HK-2 (cell line): ENCODE data around the gene CD52.

ENCODE experiments used
- DNase-seq: peaks from one replicate; pipeline ENCODE4 v3.0.0-alpha.2; 2018; ENCODE audit not compliant: unreplicated experiment

Gene CD52

DNA sequence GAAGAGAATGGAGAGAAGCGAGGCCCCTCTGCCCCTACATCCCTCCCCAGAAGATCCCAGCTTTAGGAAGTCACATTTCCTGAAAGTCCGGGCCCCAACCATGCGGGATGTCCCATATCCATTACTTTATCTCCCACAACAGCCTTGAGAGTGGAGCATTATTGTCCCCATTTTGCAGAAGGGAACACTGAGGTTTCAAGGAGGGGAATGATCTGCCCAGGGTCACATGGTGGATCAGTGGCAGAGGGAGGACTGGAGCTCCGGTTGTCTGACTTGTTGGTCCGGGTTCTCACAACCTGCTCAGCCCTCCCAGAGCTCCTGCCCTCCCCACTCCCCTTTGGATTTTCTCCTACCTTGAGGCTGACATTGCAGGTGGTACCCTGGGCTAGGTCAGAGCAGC, 38.3 kb downstream of the CD52 start:
- DNase-seq, result no peak

- no peak for DNase-seq
Observed at GRCh38 chr1:26357121-26357602, 39.4 kb downstream of the CD52 start.

- no peak for DNase-seq
Observed at GRCh38 chr1:26358411-26359384, 40.9 kb downstream of the CD52 start.

GRCh38 chr1:26359981-26360806, 42.4 kb downstream of the CD52 start:
- DNase-seq, result no peak

- DNase-seq, result no peak
Observed at GRCh38 chr1:26360807-26361604, 43.2 kb downstream of the CD52 start.

DNA sequence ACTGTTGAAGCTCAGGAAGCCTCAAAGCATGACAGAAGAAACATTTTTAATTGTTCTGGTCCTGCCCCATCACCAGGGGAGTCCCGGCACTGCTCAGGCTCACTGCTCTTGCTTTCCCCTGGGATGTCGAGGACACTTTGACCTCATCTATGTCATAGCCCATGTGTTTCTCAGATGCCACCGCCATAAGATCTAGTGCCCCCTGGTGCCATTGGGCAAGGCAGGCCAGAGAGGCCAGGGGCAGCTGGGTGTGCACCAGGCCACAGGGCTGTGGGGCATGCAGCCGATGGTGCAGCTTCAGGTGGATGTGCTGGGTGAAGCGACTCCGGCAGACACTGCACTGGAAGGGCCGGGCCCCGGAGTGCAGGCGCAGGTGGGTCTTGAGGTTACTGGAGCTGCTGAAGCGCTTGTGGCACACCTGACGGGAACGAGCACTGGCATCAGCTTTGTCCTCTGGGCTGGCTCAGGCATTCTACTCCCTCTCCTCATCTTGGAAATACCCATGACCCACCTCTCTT, 43.9 kb downstream of the CD52 start:
- DNase-seq, result no peak

DNA sequence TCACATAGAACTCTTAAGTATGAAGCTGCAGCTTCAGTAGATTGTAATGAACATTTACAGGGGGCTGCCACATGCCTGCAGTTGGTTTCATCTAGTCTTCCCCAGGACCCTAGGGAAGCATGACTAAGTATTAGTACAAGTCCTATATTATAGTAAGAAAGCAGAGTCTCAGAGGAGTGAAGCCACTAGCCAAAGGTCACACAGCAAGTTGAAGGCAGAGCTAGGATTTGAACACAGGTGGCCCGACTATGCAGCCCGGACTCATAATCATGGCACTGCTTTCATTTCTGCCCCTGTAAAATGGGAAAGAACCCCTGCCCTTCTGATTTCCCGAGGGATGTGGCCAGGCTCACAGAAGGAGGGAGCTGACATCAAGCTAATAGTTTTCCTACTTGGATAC, 44.6 kb downstream of the CD52 start:
- no peak for DNase-seq

DNA sequence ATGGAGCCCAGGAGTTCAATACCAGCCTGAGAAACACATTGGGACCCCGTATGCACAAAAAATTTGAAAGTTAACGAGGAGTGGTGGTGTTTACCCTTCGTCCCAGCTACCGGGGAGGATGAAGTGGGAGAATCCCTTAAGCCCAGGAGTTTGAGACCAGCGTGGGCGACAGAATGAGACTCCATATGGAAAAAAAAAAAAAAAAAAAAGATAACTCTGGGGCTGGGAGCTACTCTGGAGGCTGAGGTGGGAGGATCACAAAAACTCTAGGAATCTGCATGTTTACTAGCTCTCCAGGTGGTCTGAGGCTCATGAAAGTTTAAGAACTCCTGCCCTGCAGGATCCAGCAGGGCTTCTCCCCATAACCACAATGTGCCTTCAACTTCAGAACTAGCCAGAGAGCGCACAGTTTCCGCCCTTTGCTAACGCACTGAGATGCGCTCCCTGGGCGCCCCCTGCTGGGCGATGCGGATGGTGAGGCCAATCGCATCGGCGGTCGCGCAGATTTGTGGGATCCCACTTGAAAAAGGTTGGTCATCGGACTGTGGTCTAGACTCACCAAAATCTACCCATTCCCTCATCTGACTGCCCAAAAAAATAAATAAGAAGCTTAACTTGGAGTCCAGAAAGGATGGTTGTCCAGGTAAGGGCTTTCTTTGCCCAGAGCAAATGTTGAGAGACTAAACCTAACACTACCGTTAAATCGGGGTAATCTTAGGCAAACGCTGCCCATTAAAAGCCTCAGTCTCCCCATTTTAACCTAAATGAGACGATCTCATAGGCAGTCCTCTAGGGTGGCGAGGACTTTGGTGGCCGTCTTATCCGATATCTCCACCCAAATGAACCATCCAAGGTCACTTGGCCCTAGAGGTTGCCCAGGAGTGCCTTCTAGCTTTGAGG, 46.0 kb downstream of the CD52 start:
- DNase-seq, result peak; percentile 85

DNA sequence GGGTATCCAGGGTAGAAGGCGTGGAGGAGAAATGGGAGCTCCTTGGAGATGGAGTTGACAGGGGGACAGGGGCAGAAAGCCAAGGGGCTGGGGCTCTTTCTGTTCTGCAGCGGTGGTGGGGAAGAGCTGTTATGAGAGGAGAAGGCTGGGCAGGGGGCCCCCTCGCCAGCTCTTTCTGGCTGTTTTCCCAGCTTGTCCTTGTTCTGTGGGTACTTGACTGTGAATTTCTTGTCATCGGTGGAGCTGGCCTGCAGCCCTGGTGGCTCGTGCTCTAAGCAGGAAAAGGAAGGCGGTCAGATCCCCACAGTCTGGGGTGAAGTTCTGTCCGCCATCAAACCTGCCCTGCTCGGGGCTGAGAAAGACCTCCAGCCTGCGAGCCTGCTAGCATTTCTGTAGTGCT, 47.2 kb downstream of the CD52 start:
- no peak for DNase-seq

DNA sequence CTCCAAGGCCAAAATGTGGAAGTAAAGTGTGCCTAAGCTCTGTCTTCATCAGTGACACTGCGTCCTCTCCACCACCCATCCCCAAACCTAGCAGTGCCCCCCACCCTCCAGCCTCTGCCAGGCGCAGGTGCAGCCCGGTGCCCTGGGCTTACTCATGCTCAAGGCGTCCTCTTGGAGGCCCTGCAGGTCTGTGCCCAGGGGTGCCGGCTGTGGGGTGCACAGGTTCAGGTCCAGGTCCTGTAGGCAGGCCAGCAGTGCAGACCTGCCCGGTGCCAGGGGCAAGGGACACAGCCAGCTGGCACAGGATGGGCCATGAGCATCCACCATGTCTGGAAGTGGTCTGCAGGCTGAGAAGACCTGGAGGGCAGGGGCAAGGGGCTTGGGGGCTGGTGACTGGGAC, 49.7 kb downstream of the CD52 start:
- DNase-seq, result no peak

GRCh38 chr1:26368006-26368405, 50.2 kb downstream of the CD52 start:
- no peak for DNase-seq

GRCh38 chr1:26368486-26368885, 50.7 kb downstream of the CD52 start:
- no peak for DNase-seq
